HepG2 (cell line): Measurements from ENCODE around the gene GDF7. TPM values are rescaled to one million over a fixed set of nuclear protein-coding genes. Genes with fewer than 3 reads are reported as not detected.

Source experiments
- CEBPG ChIP-seq: IDR thresholded peaks from 2 replicates; pipeline ENCODE4 v1.6.1; 2016
- HOXD1 ChIP-seq: sonication (generic); formaldehyde crosslinking; IDR thresholded peaks from 2 replicates; pipeline ENCODE4 v1.5.0; 2020; ENCODE audit warnings: missing genetic modification reagents
- KDM1A ChIP-seq: IDR thresholded peaks from 2 replicates; pipeline ENCODE4 v1.6.1; 2016; ENCODE audit warnings: missing compliant biosample characterization
- MAZ ChIP-seq, 2 experiments: sonication (generic) in 1 of 2; formaldehyde crosslinking in 1 of 2; IDR thresholded peaks; 2 replicates each; pipeline versions ENCODE4 v1.5.0 to v1.6.1; 2012 to 2020; ENCODE audit warnings: low read depth in 2 of 2, mild to moderate bottlenecking in 2 of 2, borderline replicate concordance in 1 of 2, improper control_type of control experiment in 1 of 2, low read length in 1 of 2, missing genetic modification reagents in 1 of 2, moderate library complexity in 1 of 2
- NAIF1 ChIP-seq: sonication (generic); formaldehyde crosslinking; IDR thresholded peaks from 2 replicates; pipeline ENCODE4 v1.5.0; 2020; ENCODE audit warnings: mild to moderate bottlenecking, missing genetic modification reagents, borderline replicate concordance
- RORA ChIP-seq: sonication (generic); formaldehyde crosslinking; IDR thresholded peaks from 2 replicates; pipeline ENCODE4 v1.5.0; 2020; ENCODE audit warnings: mild to moderate bottlenecking, missing genetic modification reagents, moderate library complexity
- ZKSCAN1 ChIP-seq: fragments of 150-350 bp; IDR thresholded peaks from 2 replicates; pipeline ENCODE4 v1.6.1; 2014; ENCODE audit warnings: low read length
- ZNF441 ChIP-seq: sonication (generic); formaldehyde crosslinking; IDR thresholded peaks from 2 replicates; pipeline ENCODE4 v1.7.0; 2021; ENCODE audit warnings: missing genetic modification reagents, borderline replicate concordance
- ZNF644 ChIP-seq: IDR thresholded peaks from 2 replicates; pipeline ENCODE4 v1.6.1; 2016; ENCODE audit warnings: low read depth
- ZNF746 ChIP-seq: sonication (generic); formaldehyde crosslinking; IDR thresholded peaks from 2 replicates; pipeline ENCODE4 v1.8.0; 2022; ENCODE audit warnings: mild to moderate bottlenecking, missing genetic modification reagents
- ZNF776 ChIP-seq: sonication (generic); formaldehyde crosslinking; IDR thresholded peaks from 2 replicates; pipeline ENCODE4 v1.4.0; 2020; ENCODE audit warnings: mild to moderate bottlenecking, missing genetic modification reagents
- ZNF879 ChIP-seq: sonication (generic); formaldehyde crosslinking; IDR thresholded peaks from 2 replicates; pipeline ENCODE4 v1.8.1; 2023; ENCODE audit warnings: missing genetic modification reagents
- polyA plus RNA-seq, 8 experiments: library from polyadenylated mRNA; depleted of rRNA in 3 of 8; stranded (reverse) in 7 of 8; unstranded in 1 of 8; fragments of >200 nt; fragmentation: Illumina TruSeq in 4 of 8; extraction: Trizol in 4 of 8; gene quantifications; 2 replicates each; pipeline versions ENCODE4 v1.2.1 to v1.2.3, GENCODE V29; 2011 to 2016; ENCODE audit warnings: low read depth in 4 of 8, missing spikeins in 1 of 8, mixed read lengths in 1 of 8; ENCODE audit not compliant: insufficient read depth in 1 of 8
- total RNA-seq, 5 experiments: library from RNA; depleted of rRNA; stranded (reverse); fragments of >200 nt; fragmentation: Illumina TruSeq; extraction: Trizol; gene quantifications; 2 replicates each; pipeline ENCODE4 v1.2.3, GENCODE V29; 2016; ENCODE audit warnings: low read depth in 1 of 5
- TF ChIP-seq, protein P1 (sequence below): sonication (generic); formaldehyde crosslinking; IDR thresholded peaks from 2 replicates; pipeline ENCODE4 v1.4.0; 2020; ENCODE audit warnings: missing genetic modification reagents, mild to moderate bottlenecking, borderline replicate concordance
- TF ChIP-seq, protein P2 (sequence below): sonication (generic); IDR thresholded peaks from 2 replicates; pipeline ENCODE4 v1.6.1; 2016; ENCODE audit warnings: low read depth, borderline replicate concordance
- TF ChIP-seq, protein P3 (sequence below), 2 experiments: sonication (generic) in 1 of 2; formaldehyde crosslinking in 1 of 2; IDR thresholded peaks; 2 replicates each; pipeline versions ENCODE4 v1.6.1 to v1.9.0; 2014 to 2022; ENCODE audit warnings: antibody characterized with exemption in 1 of 2, borderline replicate concordance in 1 of 2, inconsistent platforms in 1 of 2, low read depth in 1 of 2, missing genetic modification reagents in 1 of 2
- TF ChIP-seq, protein P4 (sequence below): sonication (generic); formaldehyde crosslinking; conservative IDR thresholded peaks from 2 replicates; pipeline ENCODE4 v1.8.1; 2023; ENCODE audit warnings: missing genetic modification reagents

Gene GDF7
- total and polyA plus RNA-seq, 2 of the 13 experiments (the other 11 are each of a cell fraction or from before 2014, with no cell fraction given): 1.6 to 15.0 TPM

DNA sequence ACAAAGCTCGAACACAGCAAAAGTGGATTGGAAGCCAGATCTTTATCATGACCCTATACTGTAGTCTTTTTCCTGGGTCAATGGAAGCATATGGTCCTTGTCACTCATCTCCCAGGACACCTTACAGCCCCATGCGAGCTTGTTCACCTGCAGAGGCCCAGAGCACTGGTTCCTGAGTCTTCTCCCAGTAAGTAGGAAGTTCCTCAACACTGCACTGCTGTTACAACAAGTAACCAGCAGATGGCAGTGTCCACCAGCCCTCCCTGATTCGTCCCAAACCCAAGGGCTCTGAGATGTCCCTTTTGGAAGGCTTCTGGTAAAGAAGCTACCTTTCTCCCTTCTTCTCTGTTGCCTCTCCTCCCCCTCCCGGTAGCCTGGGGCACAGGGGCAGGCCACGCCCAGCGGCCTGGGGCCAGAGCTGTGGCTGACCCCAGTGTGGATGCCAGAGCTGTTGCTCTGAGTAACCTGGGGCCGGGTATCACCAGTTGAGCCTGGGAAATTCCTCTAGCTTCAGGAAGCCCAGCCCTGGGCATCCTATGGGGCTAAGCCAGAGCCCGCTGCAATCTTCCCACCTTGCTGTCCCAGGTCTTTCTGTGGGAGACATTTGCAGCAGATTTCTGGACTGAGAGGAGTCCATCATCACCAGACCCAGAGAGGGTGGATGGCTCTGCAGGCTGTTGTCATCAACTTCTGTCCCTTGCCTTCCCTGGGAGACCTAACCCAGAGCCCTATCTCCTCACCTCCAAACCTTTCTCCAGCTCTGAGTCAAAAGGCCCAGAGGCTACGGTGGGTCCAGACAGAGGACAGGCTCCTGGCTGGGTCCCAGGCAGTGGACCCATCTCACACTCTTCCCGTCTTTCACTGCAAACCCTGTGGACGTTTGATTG, 5.3 kb upstream of the GDF7 start (continued):
- TF ChIP-seq CEBPG (CRISPR knock-in tag): peak; percentile 32; the same call in 1 of the 2 replicates
- TF ChIP-seq ZNF776 (CRISPR knock-in tag): 0 out of 2 replicates have a peak, but pooled peaks have one; percentile 54
- no peak for TF ChIP-seq ZNF441 (CRISPR knock-in tag)
- TF ChIP-seq ZNF879: no peak
- TF ChIP-seq, protein P1, sequence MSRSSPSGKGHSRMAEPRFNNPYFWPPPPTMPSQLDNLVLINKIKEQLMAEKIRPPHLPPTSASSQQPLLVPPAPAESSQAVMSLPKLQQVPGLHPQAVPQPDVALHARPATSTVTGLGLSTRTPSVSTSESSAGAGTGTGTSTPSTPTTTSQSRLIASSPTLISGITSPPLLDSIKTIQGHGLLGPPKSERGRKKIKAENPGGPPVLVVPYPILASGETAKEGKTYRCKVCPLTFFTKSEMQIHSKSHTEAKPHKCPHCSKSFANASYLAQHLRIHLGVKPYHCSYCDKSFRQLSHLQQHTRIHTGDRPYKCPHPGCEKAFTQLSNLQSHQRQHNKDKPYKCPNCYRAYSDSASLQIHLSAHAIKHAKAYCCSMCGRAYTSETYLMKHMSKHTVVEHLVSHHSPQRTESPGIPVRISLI (CRISPR knock-in tag): peak; percentile 46; the same call in 1 of the 2 replicates
- TF ChIP-seq, protein P2, sequence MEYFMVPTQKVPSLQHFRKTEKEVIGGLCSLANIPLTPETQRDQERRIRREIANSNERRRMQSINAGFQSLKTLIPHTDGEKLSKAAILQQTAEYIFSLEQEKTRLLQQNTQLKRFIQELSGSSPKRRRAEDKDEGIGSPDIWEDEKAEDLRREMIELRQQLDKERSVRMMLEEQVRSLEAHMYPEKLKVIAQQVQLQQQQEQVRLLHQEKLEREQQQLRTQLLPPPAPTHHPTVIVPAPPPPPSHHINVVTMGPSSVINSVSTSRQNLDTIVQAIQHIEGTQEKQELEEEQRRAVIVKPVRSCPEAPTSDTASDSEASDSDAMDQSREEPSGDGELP: no peak
- TF ChIP-seq MAZ (IDR thresholded peaks at IDR 0.05; ENCODE audit: borderline replicate concordance, low read depth, low read length): no peak
- no peak for TF ChIP-seq MAZ (CRISPR knock-in tag; IDR thresholded peaks at IDR 0.05; ENCODE audit: low read depth)
- TF ChIP-seq RORA: no peak
- no peak for TF ChIP-seq ZNF644
- no peak for TF ChIP-seq NAIF1
- 0 out of 2 replicates have a peak, but pooled peaks have one; percentile 21 for TF ChIP-seq ZKSCAN1
- TF ChIP-seq HOXD1: no peak
- peak; percentile 43; the same call in 1 of the 2 replicates for TF ChIP-seq KDM1A
- TF ChIP-seq, protein P3, sequence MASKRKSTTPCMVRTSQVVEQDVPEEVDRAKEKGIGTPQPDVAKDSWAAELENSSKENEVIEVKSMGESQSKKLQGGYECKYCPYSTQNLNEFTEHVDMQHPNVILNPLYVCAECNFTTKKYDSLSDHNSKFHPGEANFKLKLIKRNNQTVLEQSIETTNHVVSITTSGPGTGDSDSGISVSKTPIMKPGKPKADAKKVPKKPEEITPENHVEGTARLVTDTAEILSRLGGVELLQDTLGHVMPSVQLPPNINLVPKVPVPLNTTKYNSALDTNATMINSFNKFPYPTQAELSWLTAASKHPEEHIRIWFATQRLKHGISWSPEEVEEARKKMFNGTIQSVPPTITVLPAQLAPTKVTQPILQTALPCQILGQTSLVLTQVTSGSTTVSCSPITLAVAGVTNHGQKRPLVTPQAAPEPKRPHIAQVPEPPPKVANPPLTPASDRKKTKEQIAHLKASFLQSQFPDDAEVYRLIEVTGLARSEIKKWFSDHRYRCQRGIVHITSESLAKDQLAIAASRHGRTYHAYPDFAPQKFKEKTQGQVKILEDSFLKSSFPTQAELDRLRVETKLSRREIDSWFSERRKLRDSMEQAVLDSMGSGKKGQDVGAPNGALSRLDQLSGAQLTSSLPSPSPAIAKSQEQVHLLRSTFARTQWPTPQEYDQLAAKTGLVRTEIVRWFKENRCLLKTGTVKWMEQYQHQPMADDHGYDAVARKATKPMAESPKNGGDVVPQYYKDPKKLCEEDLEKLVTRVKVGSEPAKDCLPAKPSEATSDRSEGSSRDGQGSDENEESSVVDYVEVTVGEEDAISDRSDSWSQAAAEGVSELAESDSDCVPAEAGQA (IDR thresholded peaks at IDR 0.05; ENCODE audit: low read depth): no peak
- TF ChIP-seq, protein P3 (CRISPR knock-in tag; IDR thresholded peaks at IDR 0.05; ENCODE audit: borderline replicate concordance): no peak
- TF ChIP-seq, protein P4, sequence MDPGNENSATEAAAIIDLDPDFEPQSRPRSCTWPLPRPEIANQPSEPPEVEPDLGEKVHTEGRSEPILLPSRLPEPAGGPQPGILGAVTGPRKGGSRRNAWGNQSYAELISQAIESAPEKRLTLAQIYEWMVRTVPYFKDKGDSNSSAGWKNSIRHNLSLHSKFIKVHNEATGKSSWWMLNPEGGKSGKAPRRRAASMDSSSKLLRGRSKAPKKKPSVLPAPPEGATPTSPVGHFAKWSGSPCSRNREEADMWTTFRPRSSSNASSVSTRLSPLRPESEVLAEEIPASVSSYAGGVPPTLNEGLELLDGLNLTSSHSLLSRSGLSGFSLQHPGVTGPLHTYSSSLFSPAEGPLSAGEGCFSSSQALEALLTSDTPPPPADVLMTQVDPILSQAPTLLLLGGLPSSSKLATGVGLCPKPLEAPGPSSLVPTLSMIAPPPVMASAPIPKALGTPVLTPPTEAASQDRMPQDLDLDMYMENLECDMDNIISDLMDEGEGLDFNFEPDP: no peak
- 0 out of 2 replicates have a peak, but pooled peaks have one; percentile 33 for TF ChIP-seq ZNF746
